B cell (primary cell): ENCODE measurements around the gene SLC43A1. TPM values are rescaled to one million over a fixed set of nuclear protein-coding genes. Genes with fewer than 3 reads are reported as not detected.

Experiments used
- ATAC-seq: fragments of 200-7000 bp; cut with Tn5 transposase; one replicate; pipeline ENCODE4 v1.10.0; 2021; ENCODE audit warnings: low read depth, mild to moderate bottlenecking, moderate number of reproducible peaks, moderate library complexity
- CTCF ChIA-PET: fragments of 350-600 bp; sonication (Branson Sonifier 250); formaldehyde crosslinking; loops from one replicate; lab custom pipeline; 2021; ENCODE audit warnings: antibody characterized with exemption, inconsistent platforms; lab: Charles Lee
- POLR2A ChIA-PET: fragments of 350-600 bp; sonication (Branson Sonifier 250); formaldehyde crosslinking; loops from one replicate; lab custom pipeline; 2021; ENCODE audit warnings: antibody characterized with exemption; lab: Charles Lee
- DNase-seq: peaks from one replicate; pipeline ENCODE4 v3.0.0; 2013
- H2AFZ ChIP-seq: 2 replicates; pipeline ENCODE4 v1.6.1; 2012; ENCODE audit warnings: mild to moderate bottlenecking, low read depth, low read length; ENCODE audit not compliant: insufficient read depth, poor library complexity, severe bottlenecking
- H3K27ac ChIP-seq, 2 donors: 1 replicate in 1 of 2; 2 replicates in 1 of 2; pipeline ENCODE4 v1.5.1; 2012 to 2013; ENCODE audit warnings: low read length in 2 of 2, mild to moderate bottlenecking in 2 of 2, moderate library complexity in 1 of 2
- H3K27me3 ChIP-seq, 4 experiments: fragments of 200-600 bp in 1 of 4; sonication (generic) in 1 of 4; replicated peaks in 1 of 4; 1 replicate in 2 of 4; 2 replicates in 2 of 4; pipeline versions ENCODE4 v1.6.1 to v1.7.0; 2013 to 2016; ENCODE audit warnings: low read length in 3 of 4, mild to moderate bottlenecking in 2 of 4, mixed read lengths in 1 of 4, moderate library complexity in 1 of 4; ENCODE audit not compliant: insufficient read depth in 4 of 4, control insufficient read depth in 3 of 4; ENCODE audit errors: control extremely low read depth in 1 of 4
- H3K36me3 ChIP-seq, 2 experiments: replicated peaks in 1 of 2; 1 replicate in 1 of 2; 2 replicates in 1 of 2; pipeline versions ENCODE4 v1.6.1 to v1.7.1; 2013; ENCODE audit warnings: low read length in 1 of 2; ENCODE audit not compliant: insufficient read depth in 2 of 2, control insufficient read depth in 1 of 2; ENCODE audit errors: control extremely low read depth in 1 of 2, extremely low read depth in 1 of 2
- H3K4me1 ChIP-seq, 2 donors: fragments of 200-600 bp in 1 of 2; sonication (generic) in 1 of 2; 1 replicate in 1 of 2; 2 replicates in 1 of 2; pipeline versions ENCODE4 v1.5.1 to v1.6.1; 2013 to 2017; ENCODE audit warnings: low read length in 2 of 2; ENCODE audit not compliant: control insufficient read depth in 2 of 2, insufficient read depth in 2 of 2
- H3K4me2 ChIP-seq: replicated peaks from 2 replicates; pipeline ENCODE3; 2012; ENCODE audit warnings: mild to moderate bottlenecking, low read depth, low read length; ENCODE audit not compliant: poor library complexity, severe bottlenecking
- H3K4me3 ChIP-seq, 5 experiments: fragments of 200-600 bp in 1 of 5; sonication (generic) in 1 of 5; 1 replicate in 3 of 5; 2 replicates in 2 of 5; pipeline versions ENCODE4 v1.5.1 to v1.7.0; 2011 to 2016; ENCODE audit warnings: low read length in 4 of 5, mild to moderate bottlenecking in 4 of 5, low read depth in 2 of 5, control low read depth in 1 of 5, moderate library complexity in 1 of 5; ENCODE audit not compliant: insufficient read depth in 1 of 5; ENCODE audit errors: control extremely low read depth in 1 of 5, extremely low read depth in 1 of 5
- H3K79me2 ChIP-seq: fragments of 200-600 bp; sonication (generic); one replicate; pipeline ENCODE4 v1.6.0; 2016; ENCODE audit warnings: low read length; ENCODE audit not compliant: control insufficient read depth, insufficient read depth
- H3K9ac ChIP-seq: fragments of 200-600 bp; sonication (generic); 2 replicates; pipeline ENCODE4 v1.6.1; 2017; ENCODE audit warnings: mild to moderate bottlenecking, low read length, moderate library complexity
- H3K9me3 ChIP-seq, 3 donors: one replicate each; pipeline versions ENCODE4 v1.6.1 to v1.7.1; 2013; ENCODE audit warnings: low read length in 2 of 3; ENCODE audit not compliant: control insufficient read depth in 2 of 3, insufficient read depth in 1 of 3; ENCODE audit errors: control extremely low read depth in 1 of 3
- H4K20me1 ChIP-seq: 2 replicates; pipeline ENCODE4 v1.6.0; 2012; ENCODE audit warnings: mild to moderate bottlenecking, low read length; ENCODE audit not compliant: insufficient read depth, control insufficient read depth, poor library complexity, severe bottlenecking
- H3K27ac Mint-ChIP-seq: one replicate; pipeline ENCODE4 v1.8.0; 2021; ENCODE audit warnings: mixed read lengths
- H3K27me3 Mint-ChIP-seq: one replicate; pipeline ENCODE4 v1.8.0; 2021; ENCODE audit warnings: mixed read lengths
- H3K4me1 Mint-ChIP-seq: one replicate; pipeline ENCODE4 v1.8.0; 2021; ENCODE audit warnings: mixed read lengths
- H3K4me3 Mint-ChIP-seq: one replicate; pipeline ENCODE4 v1.8.0; 2021; ENCODE audit warnings: mixed read lengths
- H3K9me3 Mint-ChIP-seq: one replicate; pipeline ENCODE4 v1.8.0; 2022; ENCODE audit warnings: mixed read lengths; ENCODE audit not compliant: insufficient read depth
- CTCF ChIP-seq: fragments of 200-600 bp; IDR thresholded peaks from one replicate; pipeline ENCODE4 v1.8.0; 2022; ENCODE audit warnings: antibody characterized with exemption, mild to moderate bottlenecking
- EZH2 ChIP-seq: IDR thresholded peaks from 2 replicates; pipeline ENCODE4 v1.6.1; 2012; ENCODE audit warnings: borderline replicate concordance, low read depth, mild to moderate bottlenecking, moderate library complexity, low read length; ENCODE audit not compliant: insufficient read depth, poor library complexity, severe bottlenecking
- WGBS: methylation state at CpG from one replicate; pipeline ENCODE4 v1.1.5; 2013; ENCODE audit warnings: missing lambda C conversion rate; ENCODE audit not compliant: insufficient coverage; 5-methylcytosine and 5-hydroxymethylcytosine counted together
- intact Hi-C: fragments of 100-400 bp; cut with micrococcal nuclease; formaldehyde crosslinking; loops from one replicate; pipeline ENCODE4 v1.10.0; 2022
- polyA plus RNA-seq: library from polyadenylated mRNA; depleted of rRNA; stranded (reverse); fragments of >200 nt; gene quantifications from 2 replicates; pipeline ENCODE4 v1.2.3, GENCODE V29; 2012
- total RNA-seq, 2 donors: library from RNA; stranded (reverse); fragments of 120-200 nt in 1 of 2; gene quantifications; 1 replicate in 1 of 2; 2 replicates in 1 of 2; pipeline versions ENCODE4 v1.2.3 to v1.2.4, GENCODE V29; 2013 to 2022

The SLC43A1 gene
- total and polyA plus RNA-seq, 2 donors (not counting 1 experiment from before 2014, with no cell fraction given) = 3.7 to 6.4 TPM

- no peak overlapping the region for H3K27ac Mint-ChIP-seq
- intact Hi-C loops = loop anchor here (5.0 kb wide), 1 partner anchor 33 kb away; no protein-coding TSS in a partner anchor
- DNase-seq (no peak), ATAC-seq (no peak)
- H2AFZ ChIP-seq = no peak overlapping the region
- no peak overlapping the region for H3K27ac ChIP-seq
- H3K4me3 Mint-ChIP-seq = no peak overlapping the region
- 96% methylated on average over 8 of the region's 9 CpGs for WGBS
- no peaks in the 10 kb centered on the region for H4K20me1 ChIP-seq
- no peaks in the 10 kb centered on the region for H3K9me3 ChIP-seq
- no peaks in the 10 kb centered on the region for H3K36me3 ChIP-seq
- no peaks in the 10 kb centered on the region for H3K27me3 ChIP-seq
- TF ChIP-seq EZH2 (no peak), CTCF (no peak)
- H3K79me2 ChIP-seq = no peaks in the 10 kb centered on the region
- no peak overlapping the region for H3K4me2 ChIP-seq
- H3K9me3 Mint-ChIP-seq = no peaks in the 10 kb centered on the region
- H3K4me1 Mint-ChIP-seq = peaks cover 2% of the 10 kb centered on the region
- CTCF ChIA-PET = interaction anchor here (1.6 to 12.1 kb wide), 4 partner anchors 26 to 152 kb away, joined by 5 to 355 read pairs (median 92); partner anchors contain the start of gene TIMM10
- H3K4me1 ChIP-seq = no peaks in the 10 kb centered on the region
- no peak overlapping the region for H3K4me3 ChIP-seq
- POLR2A ChIA-PET = no interaction called here
- H3K27me3 Mint-ChIP-seq = no peaks in the 10 kb centered on the region
- no peak overlapping the region for H3K9ac ChIP-seq
Observed at GRCh38 chr11:57490456-57491248, 24.9 kb downstream of the SLC43A1 start.
